A673 (cell line): ENCODE results near the gene ITGA1. TPM values are rescaled to one million over a fixed set of nuclear protein-coding genes. Genes with fewer than 3 reads are reported as not detected.
"Not testable (repeated sequence)": the region's sequence is repeated elsewhere in the genome, so short reads cannot be mapped to it uniquely, and the experiment has no call there.

ENCODE experiments used
- BruUV-seq: library from RNA; stranded (reverse); fragments of 400-500 nt; replicated peaks from 2 replicates; lab custom pipeline; 2021; lab: Mats Ljungman, UMichigan
- CTCF ChIA-PET: fragments of 300-600 bp; sonication (Branson Sonifier 250); formaldehyde crosslinking; loops from one replicate; lab custom pipeline; 2022; ENCODE audit warnings: antibody characterized with exemption; lab: Charles Lee
- POLR2A ChIA-PET: fragments of 300-600 bp; sonication (Branson Sonifier 250); formaldehyde crosslinking; loops from one replicate; lab custom pipeline; 2022; ENCODE audit warnings: antibody characterized with exemption; ENCODE audit not compliant: low non-redundant PET; lab: Charles Lee
- DNase-seq: peaks from one replicate; pipeline ENCODE4 v3.0.0-alpha.2; 2015; ENCODE audit warnings: low spot score
- H3K27ac ChIP-seq: fragments of 200-600 bp; sonication (generic); 2 replicates; pipeline ENCODE4 v1.5.1; 2016; ENCODE audit warnings: mixed run types, low read depth, mild to moderate bottlenecking, mixed read lengths, antibody characterized with exemption, low read length; ENCODE audit not compliant: poor library complexity, severe bottlenecking
- H3K27me3 ChIP-seq: fragments of 200-600 bp; sonication (generic); replicated peaks from 2 replicates; pipeline ENCODE4 v1.6.1; 2017; ENCODE audit warnings: mixed run types, low read depth, mild to moderate bottlenecking, mixed read lengths, antibody characterized with exemption, low read length; ENCODE audit not compliant: insufficient read depth, poor library complexity
- H3K36me3 ChIP-seq: fragments of 200-600 bp; sonication (generic); 2 replicates; pipeline ENCODE4 v1.6.1; 2016; ENCODE audit warnings: mixed run types, mild to moderate bottlenecking, mixed read lengths, antibody characterized with exemption, low read length; ENCODE audit not compliant: insufficient read depth, poor library complexity, severe bottlenecking
- H3K4me1 ChIP-seq: fragments of 200-600 bp; sonication (generic); 2 replicates; pipeline ENCODE4 v1.6.1; 2017; ENCODE audit warnings: mixed run types, mild to moderate bottlenecking, mixed read lengths, antibody characterized with exemption, low read length; ENCODE audit not compliant: insufficient read depth, poor library complexity, severe bottlenecking
- H3K4me3 ChIP-seq: fragments of 200-600 bp; sonication (generic); 2 replicates; pipeline ENCODE4 v1.5.1; 2016; ENCODE audit warnings: low read depth, mixed run types, mild to moderate bottlenecking, mixed read lengths, low read length; ENCODE audit not compliant: poor library complexity, severe bottlenecking
- H3K9me3 ChIP-seq: fragments of 200-600 bp; sonication (generic); 2 replicates; pipeline ENCODE4 v1.6.1; 2016; ENCODE audit warnings: mixed run types, low read depth, mild to moderate bottlenecking, mixed read lengths, antibody characterized with exemption, low read length; ENCODE audit not compliant: poor library complexity, severe bottlenecking
- CTCF ChIP-seq: fragments of 300-800, 200-600 bp; sonication (generic); conservative IDR thresholded peaks from 2 replicates; pipeline ENCODE4 v1.5.1; 2017; ENCODE audit warnings: low read depth, mild to moderate bottlenecking, antibody characterized with exemption, low read length, moderate library complexity, mixed read lengths
- EZH2 ChIP-seq: fragments of 200-600 bp; sonication (generic); IDR thresholded peaks from 2 replicates; pipeline ENCODE4 v1.6.1; 2017; ENCODE audit warnings: borderline replicate concordance, low read depth, mild to moderate bottlenecking, mixed read lengths, antibody characterized with exemption, low read length; ENCODE audit not compliant: poor library complexity, severe bottlenecking
- intact Hi-C: fragments of 100-400 bp; cut with micrococcal nuclease; formaldehyde crosslinking; loops from one replicate; pipeline ENCODE4 v1.10.0; 2022; ENCODE audit not compliant: unreplicated experiment
- total RNA-seq: library from RNA; stranded (reverse); gene quantifications from 2 replicates; pipeline ENCODE4 v1.2.3, GENCODE V29; 2021

Gene ITGA1
- total RNA-seq, 1 experiment from 2014 or later = 8.1 TPM

- ChIA-PET POLR2A (no interaction called here), CTCF (no interaction called here)
- Histone ChIP-seq H3K27me3 (no peaks in the 10 kb centered on the region), H3K4me3 (no peak overlapping the region), H3K9me3 (no peaks in the 10 kb centered on the region), H3K36me3 (no peaks in the 10 kb centered on the region), H3K27ac (no peak overlapping the region), H3K4me1 (no peaks in the 10 kb centered on the region)
- no TSS peak for BruUV-seq
- DNase-seq = no peak
- intact Hi-C loops = no loop called here
- TF ChIP-seq CTCF = no peak
- no peak for TF ChIP-seq EZH2
These were observed 26.8 kb downstream of the ITGA1 start for GRCh38 chr5:52814352-52815148.

GRCh38 chr5:52817818-52818217 lies 30.1 kb downstream of the ITGA1 start:
- Histone ChIP-seq H3K27me3 (no peaks in the 10 kb centered on the region), H3K9me3 (no peaks in the 10 kb centered on the region), H3K4me1 (peaks cover 11% of the 10 kb centered on the region), H3K27ac (no peak overlapping the region), H3K4me3 (no peak overlapping the region), H3K36me3 (no peaks in the 10 kb centered on the region)
- no peak for TF ChIP-seq CTCF
- TF ChIP-seq EZH2 = no peak
- BruUV-seq = no TSS peak
- intact Hi-C loops = no loop called here
- POLR2A ChIA-PET = no interaction called here
- CTCF ChIA-PET = no interaction called here
- no peak for DNase-seq

- peaks cover 13% of the 10 kb centered on the region for H3K4me1 ChIP-seq
- no TSS peak for BruUV-seq
- ChIA-PET POLR2A (no interaction called here), CTCF (no interaction called here)
- DNase-seq = no peak
- intact Hi-C loops = no loop called here
- no peaks in the 10 kb centered on the region for H3K9me3 ChIP-seq
- H3K27ac ChIP-seq = no peak overlapping the region
- no peaks in the 10 kb centered on the region for H3K36me3 ChIP-seq
- H3K4me3 ChIP-seq = no peak overlapping the region
- no peaks in the 10 kb centered on the region for H3K27me3 ChIP-seq
- TF ChIP-seq EZH2 (no peak), CTCF (no peak)
These were observed 30.6 kb downstream of the ITGA1 start for GRCh38 chr5:52818360-52818759.

- H3K9me3 ChIP-seq, H3K27me3 ChIP-seq, POLR2A ChIA-PET, H3K36me3 ChIP-seq, DNase-seq, H3K4me3 ChIP-seq, H3K27ac ChIP-seq, intact Hi-C loops, BruUV-seq, CTCF ChIA-PET: not testable (repeated sequence)
- H3K4me1 ChIP-seq = peaks cover 13% of the 10 kb centered on the region
These were observed 31.1 kb downstream of the ITGA1 start for GRCh38 chr5:52818807-52819206.
